Gastrocnemius medialis (tissue), 4 donors: ENCODE data around the gene CUX1. TPM values are rescaled to one million over a fixed set of nuclear protein-coding genes. Genes with fewer than 3 reads are reported as not detected.
A peak's percentile ranks its signal among the peaks of the same experiment; 100 is the strongest.

Source experiments
- ATAC-seq, 2 donors: fragments of 150-250 bp; one replicate each; pipeline ENCODE4 v1.9.1; 2016
- DNase-seq, 2 donors: peaks; one replicate each; pipeline ENCODE4 v3.0.0-alpha.2; 2019
- H3K27ac ChIP-seq, 4 donors: fragments of 200-600 bp; sonication (generic); 1 replicate in 1 of 4; 2 replicates in 3 of 4; pipeline ENCODE4 v1.5.1; 2016 to 2018; ENCODE audit warnings: mild to moderate bottlenecking in 2 of 4, moderate library complexity in 1 of 4
- H3K27me3 ChIP-seq, 3 donors: fragments of 200-600 bp; sonication (generic) in 2 of 3; 1 replicate in 1 of 3; 2 replicates in 2 of 3; pipeline versions ENCODE4 v1.5.1 to v1.6.0; 2016 to 2019; ENCODE audit warnings: mild to moderate bottlenecking in 1 of 3, moderate library complexity in 1 of 3
- H3K36me3 ChIP-seq, 2 donors: fragments of 200-600 bp; sonication (generic) in 1 of 2; one replicate each; pipeline ENCODE4 v1.5.1; 2017 to 2018
- H3K4me1 ChIP-seq, 2 donors: fragments of 200-600 bp; sonication (generic) in 1 of 2; one replicate each; pipeline ENCODE4 v1.5.1; 2016 to 2017; ENCODE audit warnings: mild to moderate bottlenecking in 2 of 2
- H3K4me3 ChIP-seq, 4 donors: fragments of 200-600 bp; sonication (generic) in 3 of 4; 1 replicate in 1 of 4; 2 replicates in 3 of 4; pipeline ENCODE4 v1.5.1; 2016 to 2019; ENCODE audit warnings: mild to moderate bottlenecking in 2 of 4
- H3K9me3 ChIP-seq, 3 donors: fragments of 200-600 bp; sonication (generic) in 2 of 3; 1 replicate in 1 of 3; 2 replicates in 2 of 3; pipeline ENCODE4 v1.5.1; 2016 to 2019
- POLR2A ChIP-seq, 2 donors: fragments of 450-650 bp; IDR thresholded peaks; one replicate each; pipeline ENCODE4 v1.6.1; 2017; ENCODE audit warnings: antibody characterized with exemption in 2 of 2, mild to moderate bottlenecking in 2 of 2, moderate library complexity in 2 of 2
- in situ Hi-C, 4 donors: fragments of 200-750 bp; cut with MboI; loops; one replicate each; pipeline versions ENCODE4 v1.15.0 to v1.8.0; 2017; ENCODE audit warnings: low sequenced_read_pairs in 4 of 4
- intact Hi-C: fragments of 100-400 bp; cut with DNase I; formaldehyde crosslinking; loops from one replicate; pipeline ENCODE4 v1.15.1; 2023; ENCODE audit warnings: low total_unique reads
- total RNA-seq, 4 donors: library from RNA; depleted of rRNA; stranded (reverse); fragments of >200 nt; gene quantifications; one replicate each; pipeline versions ENCODE4 v1.1.0 to v1.2.3, GENCODE V29; 2016
- TF ChIP-seq, protein P1 (sequence below), 5 experiments: fragments of 450-650 bp in 3 of 5; fragments of 200-600 bp in 2 of 5; sonication (generic) in 2 of 5; IDR thresholded peaks in 4 of 5; conservative IDR thresholded peaks in 1 of 5; 1 replicate in 4 of 5; 2 replicates in 1 of 5; pipeline ENCODE4 v1.5.1; 2016 to 2019; ENCODE audit warnings: antibody characterized with exemption in 5 of 5, mild to moderate bottlenecking in 3 of 5, moderate library complexity in 3 of 5

CUX1 gene
- total RNA-seq, 4 donors from 2014 or later: 44.1 to 57.9 (median 54.9) TPM

DNA sequence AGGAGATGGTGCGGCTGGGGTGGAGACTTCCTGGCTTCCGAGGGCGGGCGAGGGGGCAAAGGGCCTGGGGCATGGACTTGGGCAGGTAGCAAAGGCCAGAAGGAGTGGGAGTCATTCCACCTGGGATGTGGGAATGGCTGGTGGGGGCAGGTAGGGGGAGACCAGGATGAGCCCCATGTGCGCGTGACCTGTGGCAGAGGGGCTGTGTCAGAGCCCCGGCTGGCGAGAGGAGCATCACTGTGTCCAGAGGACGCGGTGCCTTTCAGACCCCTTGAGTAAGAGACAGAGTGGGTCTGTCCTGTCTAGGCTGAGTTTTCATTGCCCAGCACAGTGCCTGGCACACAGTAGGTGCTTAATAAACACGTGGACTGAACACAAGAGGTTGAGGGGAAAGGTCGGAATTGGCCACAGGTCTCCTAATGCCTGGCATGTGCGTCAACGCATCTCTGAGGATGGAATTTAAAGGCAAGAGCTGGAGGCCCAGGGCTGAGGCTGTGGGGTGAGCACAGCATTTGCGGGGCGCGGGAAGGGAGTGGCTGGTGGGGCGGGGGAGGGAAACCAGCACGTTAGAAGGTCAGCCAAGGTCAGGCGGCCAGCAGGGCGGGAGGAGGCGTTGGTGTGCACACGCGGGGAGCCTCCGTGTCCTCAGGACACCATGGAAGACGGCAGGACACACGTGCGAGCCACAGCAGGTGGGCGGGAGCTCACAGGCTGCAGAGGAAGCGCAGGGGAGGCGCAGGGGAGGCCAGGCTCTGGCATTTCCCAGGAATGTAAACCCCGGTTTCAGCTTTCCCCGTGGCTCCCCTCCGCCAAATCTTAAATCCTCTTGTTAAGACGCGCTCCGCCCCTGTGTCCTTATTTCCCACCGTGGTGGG, 51.8 kb downstream of the CUX1 start:
- intact Hi-C loops: loop anchor here (2.0 kb wide), 1 partner anchor 32 kb away; no protein-coding TSS in a partner anchor
- in situ Hi-C loops: loop anchor here in 1 of 4 donors (10.0 kb wide), 1 partner anchor 86 kb away; no protein-coding TSS in a partner anchor
- H3K27ac ChIP-seq: peak overlapping the region; percentile 84 to 93 (median 91)
- H3K36me3 ChIP-seq: no peaks in the 10 kb centered on the region
- no peaks in the 10 kb centered on the region for H3K27me3 ChIP-seq
- H3K9me3 ChIP-seq: no peaks in the 10 kb centered on the region
- TF ChIP-seq, protein P1, sequence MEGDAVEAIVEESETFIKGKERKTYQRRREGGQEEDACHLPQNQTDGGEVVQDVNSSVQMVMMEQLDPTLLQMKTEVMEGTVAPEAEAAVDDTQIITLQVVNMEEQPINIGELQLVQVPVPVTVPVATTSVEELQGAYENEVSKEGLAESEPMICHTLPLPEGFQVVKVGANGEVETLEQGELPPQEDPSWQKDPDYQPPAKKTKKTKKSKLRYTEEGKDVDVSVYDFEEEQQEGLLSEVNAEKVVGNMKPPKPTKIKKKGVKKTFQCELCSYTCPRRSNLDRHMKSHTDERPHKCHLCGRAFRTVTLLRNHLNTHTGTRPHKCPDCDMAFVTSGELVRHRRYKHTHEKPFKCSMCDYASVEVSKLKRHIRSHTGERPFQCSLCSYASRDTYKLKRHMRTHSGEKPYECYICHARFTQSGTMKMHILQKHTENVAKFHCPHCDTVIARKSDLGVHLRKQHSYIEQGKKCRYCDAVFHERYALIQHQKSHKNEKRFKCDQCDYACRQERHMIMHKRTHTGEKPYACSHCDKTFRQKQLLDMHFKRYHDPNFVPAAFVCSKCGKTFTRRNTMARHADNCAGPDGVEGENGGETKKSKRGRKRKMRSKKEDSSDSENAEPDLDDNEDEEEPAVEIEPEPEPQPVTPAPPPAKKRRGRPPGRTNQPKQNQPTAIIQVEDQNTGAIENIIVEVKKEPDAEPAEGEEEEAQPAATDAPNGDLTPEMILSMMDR (IDR thresholded peaks at IDR 0.05 in 4 of 5, conservative IDR thresholded peaks at IDR 0.05 in 1 of 5): no peak
- TF ChIP-seq POLR2A (IDR thresholded peaks at IDR 0.05): no peak
- H3K4me1 ChIP-seq: peaks cover 58 to 78% of the 10 kb centered on the region in 2 donors
- H3K4me3 ChIP-seq: no peak overlapping the region
- ATAC-seq (peak in 1 of 2 donors; percentile 25), DNase-seq (peak in 1 of 2 donors; percentile 49)

DNA sequence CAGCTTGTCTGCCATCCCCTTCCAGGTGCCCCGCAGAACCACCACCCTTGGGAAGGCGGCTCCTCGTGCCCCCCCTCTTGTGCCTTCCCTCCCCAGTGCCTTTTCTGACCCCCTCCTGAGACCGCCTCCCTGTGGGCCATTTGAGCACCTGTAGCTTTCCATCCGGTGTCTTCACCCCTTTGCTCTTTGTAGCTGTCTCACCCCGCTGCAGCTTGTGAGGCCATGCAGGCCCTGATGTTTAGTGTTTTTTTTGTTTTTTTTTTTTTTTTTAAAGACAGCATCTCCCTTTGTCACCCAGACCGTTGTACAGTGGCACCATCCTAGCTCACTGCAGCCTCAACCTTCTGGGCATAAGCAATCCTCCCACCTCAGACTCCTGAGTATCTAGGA, 52.5 kb downstream of the CUX1 start:
- no peak overlapping the region for H3K4me3 ChIP-seq
- no peak for ATAC-seq
- intact Hi-C loops (loop anchor here (2.0 kb wide), 1 partner anchor 31 kb away; no protein-coding TSS in a partner anchor), in situ Hi-C loops (loop anchor here in 1 of 4 donors (10.0 kb wide), 1 partner anchor 85 kb away; no protein-coding TSS in a partner anchor)
- H3K27ac ChIP-seq: peak overlapping the region; percentile 84 to 93 (median 91)
- TF ChIP-seq, protein P1 (IDR thresholded peaks at IDR 0.05 in 4 of 5, conservative IDR thresholded peaks at IDR 0.05 in 1 of 5): no peak
- no peak for TF ChIP-seq POLR2A (IDR thresholded peaks at IDR 0.05)
- H3K4me1 ChIP-seq: peaks cover 58 to 78% of the 10 kb centered on the region in 2 donors
- no peaks in the 10 kb centered on the region for H3K36me3 ChIP-seq
- no peak for DNase-seq
- no peaks in the 10 kb centered on the region for H3K9me3 ChIP-seq
- H3K27me3 ChIP-seq: no peaks in the 10 kb centered on the region

DNA sequence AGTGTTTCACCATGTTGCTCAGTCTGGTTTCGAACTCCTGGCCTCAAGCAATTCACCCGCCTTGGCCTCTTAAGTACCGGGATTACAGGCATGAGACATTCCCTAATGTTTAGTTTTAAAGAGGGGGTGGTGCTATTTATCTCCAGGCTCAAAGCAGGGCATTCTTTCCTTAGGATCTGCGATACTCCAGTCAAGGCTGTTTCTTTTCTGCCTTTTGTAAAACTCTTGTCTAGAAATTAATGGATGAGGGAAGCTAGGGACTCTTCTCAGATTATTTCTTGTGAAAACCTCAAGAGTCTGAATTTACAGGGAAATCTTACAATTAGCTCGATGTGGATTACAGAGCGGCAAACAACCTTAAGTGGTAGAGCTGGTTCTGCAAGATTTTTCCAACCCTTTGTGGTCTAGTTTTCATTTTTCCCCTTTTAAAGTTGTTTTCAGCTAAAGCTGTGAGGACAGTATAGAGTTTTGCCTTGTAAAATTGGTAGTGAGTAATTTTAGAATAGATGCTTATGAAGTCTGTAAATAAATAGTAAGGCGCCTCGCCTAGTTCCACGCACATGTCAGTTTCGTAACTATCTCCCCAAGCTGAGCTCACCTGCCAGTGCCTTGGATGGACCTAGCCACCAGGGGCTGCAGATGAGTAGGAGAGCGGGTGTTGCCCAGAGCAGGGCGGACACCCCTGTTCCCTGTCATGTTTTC, 53.1 kb downstream of the CUX1 start:
- Histone ChIP-seq H3K4me1 (peaks cover 58 to 78% of the 10 kb centered on the region in 2 donors), H3K27ac (peak overlapping the region; percentile 84 to 93 (median 91))
- peak; percentile 47 to 60 for ATAC-seq

DNA sequence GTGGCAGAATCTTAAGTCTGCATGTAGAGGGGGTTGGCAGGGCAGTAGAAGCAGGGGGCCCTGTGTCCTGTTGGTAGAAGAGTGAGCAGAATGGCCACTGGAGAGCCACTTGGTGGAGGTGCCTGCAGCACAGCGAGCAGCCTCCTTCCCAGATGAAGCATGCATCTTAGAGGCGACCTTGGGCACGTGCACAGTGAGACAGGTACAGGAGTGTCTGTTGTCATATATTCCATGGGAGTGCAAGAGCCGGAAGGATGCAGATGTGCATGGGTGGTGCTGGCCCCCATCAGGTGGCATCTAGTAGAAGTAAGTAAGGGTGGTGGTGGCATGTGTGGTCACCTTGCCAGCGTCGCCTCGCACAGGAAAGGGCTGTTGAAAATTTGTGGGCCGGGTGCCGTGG, 53.9 kb downstream of the CUX1 start:
- no peak overlapping the region for H3K4me3 ChIP-seq
- DNase-seq: no peak
- no peaks in the 10 kb centered on the region for H3K27me3 ChIP-seq
- TF ChIP-seq, protein P1 (IDR thresholded peaks at IDR 0.05 in 4 of 5, conservative IDR thresholded peaks at IDR 0.05 in 1 of 5): no peak
- TF ChIP-seq POLR2A (IDR thresholded peaks at IDR 0.05): no peak
- no peak for ATAC-seq
- no peaks in the 10 kb centered on the region for H3K36me3 ChIP-seq
- peaks cover 59 to 78% of the 10 kb centered on the region in 2 donors for H3K4me1 ChIP-seq
- in situ Hi-C loops (no loop called here), intact Hi-C loops (no loop called here)
- no peaks in the 10 kb centered on the region for H3K9me3 ChIP-seq
- H3K27ac ChIP-seq: peak overlapping the region; percentile 84 to 93 (median 91)

More for the DNA sequence above, 53.1 kb downstream of the CUX1 start:
- TF ChIP-seq, protein P1 (IDR thresholded peaks at IDR 0.05 in 4 of 5, conservative IDR thresholded peaks at IDR 0.05 in 1 of 5): peak in 4 of 5 experiments; percentile 24 to 34 (median 28)
- no peak for TF ChIP-seq POLR2A (IDR thresholded peaks at IDR 0.05)
- Histone ChIP-seq H3K27me3 (no peaks in the 10 kb centered on the region), H3K9me3 (no peaks in the 10 kb centered on the region), H3K36me3 (no peaks in the 10 kb centered on the region), H3K4me3 (no peak overlapping the region)
- in situ Hi-C loops (no loop called here), intact Hi-C loops (no loop called here)
- peak; percentile 48 to 57 for DNase-seq
